Loucy (cell line): ENCODE results near the gene SLAMF1.

Experiments used
- CTCF ChIP-seq: fragments of 200-600 bp; sonication (generic); conservative IDR thresholded peaks from 2 replicates; pipeline ENCODE4 v1.5.1; 2014; ENCODE audit warnings: mild to moderate bottlenecking, antibody characterized with exemption, low read length
- EZH2phosphoT487 ChIP-seq: fragments of 200-600 bp; IDR thresholded peaks from 2 replicates; pipeline ENCODE4 v1.6.1; 2018; ENCODE audit warnings: antibody characterized with exemption, mild to moderate bottlenecking, moderate library complexity, borderline replicate concordance

GRCh38 chr1:160659566-160659965 is 12.7 kb upstream of the SLAMF1 start:
- no peak for TF ChIP-seq CTCF
- TF ChIP-seq EZH2phosphoT487 = no peak
